ENCODE results near the gene KIF13A.
A peak's percentile ranks its signal among the peaks of the same experiment; 100 is the strongest.
"Not testable (repeated sequence)": the region's sequence is repeated elsewhere in the genome, so short reads cannot be mapped to it uniquely, and the experiment has no call there.

The KIF13A gene

DNA sequence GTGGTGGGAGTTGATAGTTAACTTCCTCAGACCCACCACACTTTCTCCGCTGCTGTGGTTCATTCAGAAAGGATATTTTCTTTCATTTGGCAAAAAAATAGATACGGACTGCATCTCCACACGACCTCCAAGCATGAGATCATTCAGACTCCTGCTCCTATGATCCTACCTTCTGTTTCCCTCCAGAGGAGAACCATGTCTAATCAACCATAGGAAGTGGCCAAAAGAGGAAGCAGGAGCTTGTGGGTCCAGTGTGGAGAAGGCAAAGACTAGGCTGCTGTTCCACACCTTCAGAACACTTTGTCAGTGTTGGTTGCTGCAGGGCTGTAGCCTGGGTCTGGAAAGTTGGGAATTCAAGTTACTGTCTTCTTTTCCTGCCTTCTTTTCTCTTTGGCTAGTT is 10.6 kb upstream of the KIF13A start:
- no peak for DNase-seq

DNA sequence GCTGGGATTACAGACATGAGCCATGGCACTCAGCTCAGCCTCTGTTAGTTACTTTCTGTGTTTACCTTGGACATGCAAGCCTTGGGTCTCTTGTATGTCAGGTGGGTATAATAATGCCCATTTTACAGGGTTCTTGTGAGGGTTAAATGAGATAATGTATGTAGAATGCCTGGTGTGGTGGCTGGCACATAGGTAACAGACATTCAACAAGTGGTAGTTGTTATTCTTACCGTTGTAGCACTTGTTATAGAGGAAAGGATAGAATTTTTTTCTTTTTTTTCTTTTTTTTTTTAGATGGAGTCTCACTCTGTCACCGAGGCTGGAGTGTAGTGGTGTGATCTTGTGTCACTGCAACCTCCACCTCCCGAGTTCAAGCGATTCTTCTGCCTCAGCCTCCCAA is 8.0 kb upstream of the KIF13A start:
- no peak for DNase-seq

DNA sequence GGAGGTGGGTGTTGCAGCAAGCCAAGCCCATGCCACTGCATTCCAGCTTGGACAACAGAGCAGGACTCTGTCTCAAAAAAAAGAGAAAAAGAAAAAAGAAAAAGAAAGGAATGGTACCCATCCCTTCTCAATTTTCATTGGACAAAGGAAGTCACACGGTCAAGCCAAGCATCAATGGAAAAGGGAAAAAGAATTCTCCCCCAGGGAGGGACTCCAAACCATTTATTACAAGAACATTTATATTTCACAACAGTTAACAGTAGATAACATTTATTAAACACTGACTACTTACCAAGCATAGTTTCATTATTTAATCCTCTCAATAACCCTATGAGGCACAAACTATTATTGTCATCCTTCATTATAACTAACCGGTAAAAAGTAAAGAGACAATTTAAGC is 6.6 kb upstream of the KIF13A start:
- no peak for DNase-seq

DNA sequence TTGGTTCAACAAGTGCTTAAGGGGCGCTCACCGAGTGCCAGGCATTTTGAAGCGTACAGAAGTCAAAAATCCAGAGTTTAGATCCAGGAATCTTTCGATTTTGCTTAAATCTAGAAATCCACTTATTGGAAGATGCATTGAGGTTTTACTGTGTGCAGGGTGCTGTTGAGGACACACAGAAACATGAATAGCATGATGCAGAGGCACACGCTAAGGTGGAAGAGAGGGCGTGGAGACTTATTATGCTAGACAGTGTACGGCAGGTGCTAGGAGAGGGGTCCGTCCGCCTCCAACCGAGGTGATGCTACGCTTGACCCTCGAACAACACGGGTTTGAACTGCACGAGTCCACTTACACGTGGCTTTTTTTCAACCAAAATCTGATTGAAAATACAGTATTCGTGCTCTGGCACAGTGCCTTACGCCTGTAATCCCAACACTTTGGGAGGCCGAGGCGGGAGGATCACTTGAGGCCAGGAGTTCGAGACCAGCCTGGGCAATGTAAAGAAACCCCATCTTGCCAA is 1.0 kb upstream of the KIF13A start:
- DNase-seq = no peak

DNA sequence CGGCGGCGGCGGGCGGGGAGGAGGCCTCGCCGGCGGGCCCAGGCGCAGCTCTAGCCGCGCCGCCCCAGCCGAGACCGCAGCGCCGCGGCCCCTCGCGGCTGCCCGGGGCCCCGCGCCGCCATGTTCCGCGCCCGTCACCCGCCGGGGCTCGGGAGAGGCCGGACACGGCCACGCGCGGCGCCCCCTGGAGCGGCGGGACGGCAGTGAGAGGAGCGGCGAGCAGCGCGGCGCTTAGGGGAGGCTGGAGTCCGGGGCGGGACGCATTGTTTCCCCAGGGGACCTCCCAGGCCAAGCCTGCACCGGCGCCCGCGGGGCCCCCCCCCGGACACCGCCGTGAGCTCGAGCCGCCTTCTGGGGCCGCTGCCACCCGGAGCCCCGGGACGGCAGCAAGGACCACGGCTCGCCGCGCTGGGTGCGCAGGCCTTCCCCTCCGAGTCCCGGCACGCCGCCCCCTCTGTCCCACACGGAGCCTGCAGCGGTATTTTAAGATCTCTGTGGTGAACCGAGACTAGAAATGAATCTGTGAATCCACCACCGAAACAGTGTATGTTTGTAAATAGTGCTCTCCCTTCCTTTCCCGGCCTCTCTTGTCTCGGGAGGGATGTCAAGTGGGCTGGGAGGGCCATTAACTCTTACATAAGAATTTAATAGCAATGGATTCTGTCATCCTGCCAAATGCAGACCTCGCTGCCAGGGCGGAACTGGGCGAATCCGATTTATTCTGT is 424 bp upstream of the KIF13A start:
- peak; percentile 82 for DNase-seq

DNA sequence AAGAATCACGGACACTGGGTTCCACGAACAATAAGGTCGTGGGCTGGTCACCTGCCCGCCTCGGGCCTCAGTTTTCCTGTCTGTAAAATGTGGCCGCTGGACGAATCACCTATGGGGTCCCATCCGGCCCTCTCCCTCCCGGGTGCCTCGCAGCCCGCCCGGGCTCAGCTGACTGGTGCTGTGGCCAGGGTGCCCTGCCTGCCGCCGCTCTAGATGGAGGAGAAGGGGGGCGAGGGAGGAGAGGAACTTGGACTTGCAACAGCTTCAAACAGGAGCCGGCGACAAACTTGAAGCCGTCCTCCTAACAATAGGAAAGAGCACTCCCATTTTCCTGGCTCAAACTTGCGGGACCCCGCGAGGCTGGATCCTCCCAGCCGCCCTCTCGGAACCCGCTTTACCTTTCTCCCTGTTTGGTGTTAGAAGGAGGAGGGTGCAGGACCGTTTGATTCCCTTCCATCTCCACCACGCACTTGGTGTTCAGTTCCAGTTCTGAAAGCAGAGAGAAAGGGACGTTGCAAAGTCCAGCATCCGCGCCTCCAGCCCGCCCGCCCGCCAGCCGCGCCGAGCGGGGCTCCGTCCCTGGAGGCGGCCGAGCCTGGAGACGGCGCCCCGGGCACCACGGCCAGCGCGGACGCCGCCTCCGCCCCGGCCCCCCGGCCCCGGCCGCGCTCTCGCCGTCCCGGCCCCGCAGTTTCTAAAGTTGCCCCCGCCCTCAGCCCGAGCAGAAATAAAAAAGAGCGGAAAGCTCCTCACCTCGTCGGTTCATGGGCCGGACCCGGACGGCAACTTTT is 584 bp downstream of the KIF13A start:
- peak; percentile 74 for DNase-seq

DNA sequence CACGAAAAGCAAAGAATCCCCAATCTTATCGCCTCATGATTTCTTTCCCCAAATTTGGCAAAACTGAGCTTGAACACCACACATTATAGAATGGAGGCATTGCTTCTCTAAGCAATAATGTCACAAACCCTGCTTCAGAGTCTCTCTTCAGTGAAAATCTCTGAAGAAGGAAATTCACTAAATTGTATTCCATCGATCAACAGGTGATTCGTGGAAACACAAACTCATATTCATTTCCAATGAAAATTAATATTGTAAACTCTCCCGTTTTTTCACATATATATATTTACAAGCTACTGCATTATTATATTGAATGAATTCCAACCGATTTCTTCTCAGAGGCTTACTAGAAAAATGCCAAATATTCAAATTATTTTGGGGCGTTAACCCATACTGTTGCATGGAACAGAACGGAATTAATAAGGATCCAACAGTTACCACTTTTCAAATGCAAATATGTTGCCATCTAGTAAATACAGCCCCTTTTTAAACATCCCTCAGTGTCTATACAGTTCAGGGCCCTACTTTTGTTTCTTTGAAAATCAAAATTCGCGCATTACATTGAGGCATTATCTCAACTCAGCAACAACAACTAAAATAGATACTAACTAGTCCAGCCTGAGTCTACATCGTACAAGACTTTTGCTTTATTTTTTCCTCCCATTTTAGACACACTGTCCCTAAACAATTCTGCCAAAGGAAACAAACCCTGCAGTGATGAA is 1.3 kb downstream of the KIF13A start:
- DNase-seq = no peak

DNA sequence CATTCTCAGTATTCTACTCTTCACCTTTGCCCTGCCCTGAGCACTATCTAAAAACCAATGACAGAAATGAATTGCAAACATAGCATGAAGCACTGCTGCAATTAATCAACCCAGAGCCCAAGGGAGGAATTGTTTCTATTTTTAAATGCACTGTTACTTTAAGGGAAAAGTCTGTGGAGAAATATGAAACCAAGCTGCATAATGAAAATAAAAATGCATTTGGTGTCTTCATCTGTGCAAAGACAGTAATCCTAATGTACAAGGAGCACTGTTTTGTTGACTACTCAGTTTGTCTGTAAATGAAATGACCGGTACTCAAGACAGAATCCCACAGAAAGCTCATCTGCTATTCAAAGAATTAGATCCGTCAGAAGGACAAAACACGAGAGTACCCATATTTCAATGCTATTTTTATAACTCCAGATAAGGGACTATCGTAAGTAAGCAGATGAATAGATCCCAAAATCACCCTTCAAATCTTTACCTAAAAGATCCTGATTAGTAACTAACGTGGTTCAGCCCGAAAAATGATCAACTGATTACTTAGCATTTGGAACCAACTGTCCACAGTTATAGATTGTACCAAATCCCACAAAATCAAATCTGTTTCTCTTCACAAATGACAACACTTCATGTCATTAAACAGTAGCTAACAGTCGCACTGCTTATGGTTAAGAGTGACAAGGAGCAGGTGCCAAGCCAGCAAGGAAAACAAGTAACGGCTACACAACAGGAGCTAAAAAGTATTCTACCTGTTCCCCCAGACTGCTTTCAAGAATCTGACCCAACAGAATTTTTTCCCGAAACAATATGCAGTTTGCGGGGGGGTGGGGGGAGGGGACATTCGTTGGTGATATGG is 2.4 kb downstream of the KIF13A start:
- DNase-seq = no peak

DNA sequence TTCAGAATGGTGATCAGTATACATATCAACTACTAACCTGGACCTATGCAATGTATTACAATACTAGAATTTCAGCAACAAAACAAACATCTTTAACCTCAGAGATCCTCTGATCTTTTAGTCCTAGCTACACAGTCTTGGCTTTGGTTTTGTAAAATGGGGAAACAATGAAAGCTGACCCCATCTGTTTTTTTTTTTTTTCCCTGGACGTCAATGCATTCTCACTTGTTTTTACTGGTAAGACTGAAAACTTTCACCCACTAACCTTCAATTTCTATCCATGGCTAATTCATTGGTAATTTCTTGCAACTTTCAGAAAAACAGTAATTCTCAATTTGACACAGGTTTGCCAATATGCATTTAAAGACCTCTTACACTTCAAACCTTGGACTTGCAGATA is 3.0 kb downstream of the KIF13A start:
- no peak for DNase-seq

DNA sequence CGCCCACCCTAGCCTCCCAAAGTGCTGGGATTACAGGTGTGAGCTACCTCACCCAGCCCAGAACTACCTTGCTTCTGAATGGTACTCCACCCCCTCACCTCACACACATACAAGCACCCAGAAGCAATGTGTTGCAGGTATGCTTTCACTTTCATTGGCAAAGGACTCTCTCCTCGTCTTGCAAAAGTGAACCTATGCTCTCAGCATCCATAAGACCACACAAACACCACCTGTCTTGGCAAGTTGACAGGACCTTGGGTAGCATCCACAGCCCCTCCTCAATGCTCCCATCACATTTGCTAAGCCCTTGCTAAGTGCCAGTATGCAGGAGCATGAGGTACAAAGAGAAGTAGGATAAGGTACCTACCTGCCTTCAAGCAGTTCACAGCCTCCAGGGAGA is 3.7 kb downstream of the KIF13A start:
- no peak for DNase-seq

DNA sequence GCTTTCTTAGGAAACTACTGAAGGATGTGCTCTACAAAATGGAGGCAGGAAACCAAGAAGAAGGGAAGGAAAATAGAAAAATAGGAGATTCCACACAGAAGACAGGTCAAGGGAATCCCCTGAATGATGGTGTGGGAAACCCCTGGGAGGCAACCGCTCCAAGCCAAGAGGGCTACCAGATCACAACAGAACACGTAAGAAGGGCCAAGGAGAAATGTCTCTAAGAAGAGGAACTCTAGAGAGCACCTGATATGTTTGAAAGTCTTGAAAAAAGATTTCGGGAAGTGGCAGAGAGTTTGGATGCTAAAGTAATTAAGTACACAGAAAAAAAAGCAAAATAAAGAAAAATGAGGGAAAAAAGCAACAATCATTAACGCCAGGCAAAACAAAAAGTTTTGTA is 7.1 kb downstream of the KIF13A start:
- DNase-seq = no peak

DNA sequence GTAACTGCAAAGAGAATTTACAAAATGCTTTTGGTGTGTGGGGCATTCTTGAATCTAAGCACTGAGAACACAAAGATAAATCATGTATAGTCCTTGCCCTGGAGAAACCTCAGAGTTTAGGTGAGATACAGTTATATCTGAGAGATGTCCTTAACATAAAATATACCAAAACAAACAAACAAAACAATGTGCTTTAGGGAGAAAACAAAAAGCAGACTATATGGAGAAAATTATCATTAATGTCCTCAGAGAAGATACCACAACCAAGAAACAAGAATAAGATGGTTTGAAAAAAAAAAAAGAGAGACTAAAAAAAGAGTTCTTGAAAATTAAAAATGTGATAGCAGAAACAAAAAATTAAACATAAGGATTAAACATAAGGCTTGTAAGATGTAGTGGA is 8.0 kb downstream of the KIF13A start:
- DNase-seq = no peak

DNA sequence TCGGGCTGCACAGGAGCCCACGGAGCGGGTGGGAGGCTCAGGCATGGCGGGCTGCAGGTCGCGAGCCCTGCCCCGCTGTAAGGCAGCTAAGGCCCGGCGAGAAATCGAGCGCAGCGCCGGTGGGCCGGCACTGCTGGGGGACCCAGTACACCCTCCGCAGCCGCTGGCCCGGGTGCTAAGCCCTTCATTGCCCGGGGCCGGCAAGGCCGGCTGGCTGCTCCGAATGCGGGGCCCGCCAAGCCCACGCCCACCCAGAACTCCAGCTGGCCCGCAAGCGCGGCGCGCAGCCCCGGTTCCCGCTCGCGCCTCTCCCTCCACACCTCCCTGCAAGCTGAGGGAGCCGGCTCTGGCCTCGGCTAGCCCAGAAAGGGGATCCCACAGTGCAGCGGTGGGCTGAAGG is 11.2 kb downstream of the KIF13A start:
- not testable (repeated sequence) for DNase-seq

DNA sequence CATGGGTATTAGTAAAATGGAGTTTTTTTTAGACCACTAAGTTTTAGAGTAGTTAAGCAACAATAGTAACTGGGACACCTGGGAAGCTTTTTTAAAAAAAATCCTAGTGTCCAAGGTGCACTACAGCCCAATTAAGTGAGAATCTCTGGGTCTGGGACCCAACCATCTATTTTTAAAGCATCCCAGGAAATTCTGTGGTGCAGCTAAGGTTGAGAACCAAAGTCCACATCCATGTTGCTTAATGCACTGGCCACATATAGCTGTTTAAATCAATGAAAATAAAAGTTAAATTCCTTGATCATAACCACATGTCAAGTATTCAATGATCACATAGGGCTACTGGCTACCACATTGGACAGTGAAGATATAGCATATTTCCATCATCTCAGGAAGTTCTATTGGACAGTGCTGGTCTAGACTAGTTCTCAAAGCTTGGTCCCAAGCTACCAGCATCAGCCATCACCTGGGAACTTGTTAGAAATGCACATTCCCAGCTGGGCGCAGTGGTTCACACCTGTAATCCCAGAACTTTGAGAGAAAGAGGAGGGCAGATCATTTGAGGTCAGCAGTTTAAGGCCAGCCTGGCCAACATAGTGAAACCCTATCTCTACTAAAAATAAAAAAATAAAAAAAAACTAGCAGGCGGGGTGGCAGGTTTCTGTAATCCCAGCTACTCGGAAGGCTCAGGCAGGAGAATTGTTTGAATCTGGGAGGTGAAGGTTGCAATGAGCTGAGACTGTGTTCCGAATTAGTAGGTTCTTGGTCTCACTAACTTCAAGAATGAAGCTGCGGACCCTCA is 12.7 kb downstream of the KIF13A start:
- DNase-seq = no peak

DNA sequence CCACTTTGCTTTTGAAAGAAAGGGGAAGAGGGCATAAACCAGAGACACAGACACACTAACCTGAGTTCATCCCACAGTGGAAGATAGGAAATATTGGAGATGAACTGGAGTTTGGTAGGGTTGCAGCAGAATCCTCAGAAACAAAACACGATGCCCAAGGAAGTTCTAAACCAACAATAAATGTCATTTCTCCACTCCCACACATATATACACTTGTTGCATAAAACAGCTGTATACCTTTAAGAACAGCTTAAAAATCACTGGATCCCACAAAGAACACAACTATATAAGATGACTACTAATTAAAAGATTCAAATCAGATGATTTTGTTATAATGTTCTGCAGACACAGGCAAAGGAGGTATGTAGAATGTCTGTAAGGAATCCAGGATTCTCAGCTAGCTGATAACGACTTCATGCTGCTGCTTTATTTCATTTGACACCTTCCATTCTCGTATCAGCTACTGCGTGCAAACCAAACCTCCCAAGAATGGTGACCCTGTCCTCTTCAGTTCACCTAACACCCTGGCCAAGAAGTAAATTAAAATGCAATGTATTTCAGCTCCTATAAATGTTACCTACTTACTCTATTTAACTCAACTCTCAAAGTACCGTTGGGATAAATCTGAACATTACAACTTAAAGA is 14.3 kb downstream of the KIF13A start:
- no peak for DNase-seq

DNA sequence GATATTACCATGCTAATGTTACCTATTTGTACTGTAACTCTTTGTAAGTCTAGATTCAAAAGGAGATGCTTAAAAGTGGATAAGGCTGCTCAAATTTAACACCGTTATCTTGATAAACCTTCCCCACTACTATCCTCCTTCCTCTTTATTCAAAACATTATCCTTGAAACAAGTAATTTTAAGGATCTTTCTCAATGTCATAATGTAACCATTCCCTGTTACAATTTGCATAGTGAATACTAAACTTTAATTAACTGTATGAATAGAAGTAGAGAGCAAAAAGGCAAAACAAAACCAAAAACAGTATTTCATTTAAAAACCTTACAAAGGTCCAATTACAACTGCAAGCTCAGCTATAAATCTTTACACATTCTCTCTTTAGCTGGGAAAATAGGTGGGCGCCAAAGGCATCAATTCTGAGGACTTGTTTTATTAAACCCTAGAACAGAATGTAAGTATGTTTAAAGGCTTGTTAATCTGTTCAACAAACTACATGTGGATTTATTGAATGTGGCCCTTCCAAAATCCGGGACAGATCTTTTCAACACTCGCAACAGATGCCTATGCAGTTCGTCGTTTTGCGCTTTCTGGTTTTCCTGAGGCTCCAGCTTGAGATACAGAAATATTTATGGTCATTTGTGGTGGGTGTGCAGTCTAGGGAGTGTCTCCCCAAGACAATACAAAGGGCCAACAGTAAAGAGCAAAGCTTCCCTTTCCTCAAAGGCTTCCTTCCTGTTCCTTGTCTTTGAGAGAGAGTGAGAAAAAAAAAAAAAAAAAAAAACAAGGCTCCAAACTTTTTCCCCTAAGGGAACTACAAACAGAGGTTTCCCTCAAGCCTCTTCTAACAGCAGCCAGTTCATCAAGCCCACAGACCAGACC is 15.1 kb downstream of the KIF13A start:
- DNase-seq = no peak

DNA sequence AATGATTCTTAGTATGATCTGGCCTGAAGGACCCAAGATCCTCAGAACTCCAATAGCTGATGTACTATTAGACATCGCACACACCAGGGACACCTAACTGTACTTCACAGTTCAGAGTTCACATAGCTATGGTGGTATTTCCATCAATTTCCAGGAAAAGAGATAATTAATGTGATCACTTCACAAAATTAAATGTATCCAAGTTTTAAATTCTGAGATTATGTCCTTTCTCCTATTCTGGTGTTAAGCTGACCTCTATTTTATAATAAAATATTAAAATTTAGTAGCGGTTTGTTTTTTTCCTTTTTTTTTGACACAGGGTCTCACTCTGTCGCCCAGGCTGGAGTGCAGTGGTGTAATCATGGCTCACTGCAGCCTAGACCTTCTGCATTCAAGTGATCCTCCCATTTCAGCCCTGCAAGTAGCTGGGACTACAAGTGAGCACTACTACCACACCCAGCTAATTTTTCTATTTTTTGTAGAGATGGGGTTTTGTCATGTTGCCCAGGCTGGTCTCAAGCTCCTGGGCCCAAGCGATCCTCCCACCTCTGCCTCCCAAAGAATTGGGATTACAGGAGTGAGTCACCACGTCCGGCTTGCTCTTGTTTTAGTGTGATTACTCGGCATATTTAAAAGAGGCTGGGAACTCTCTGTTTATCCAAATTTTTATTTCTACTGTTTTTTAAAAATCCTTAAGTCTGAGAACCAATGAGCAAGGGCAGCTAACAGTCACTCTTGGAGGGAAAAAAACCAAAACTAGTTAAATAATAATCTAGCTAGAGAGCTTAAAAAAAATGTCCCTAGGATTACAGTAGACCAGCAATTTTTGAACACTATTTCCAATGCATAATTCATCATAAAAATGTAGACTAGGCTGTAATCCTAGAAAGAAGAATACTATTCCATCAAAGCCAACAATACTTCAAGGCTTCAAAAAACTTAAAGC is 16.0 kb downstream of the KIF13A start:
- DNase-seq = no peak

DNA sequence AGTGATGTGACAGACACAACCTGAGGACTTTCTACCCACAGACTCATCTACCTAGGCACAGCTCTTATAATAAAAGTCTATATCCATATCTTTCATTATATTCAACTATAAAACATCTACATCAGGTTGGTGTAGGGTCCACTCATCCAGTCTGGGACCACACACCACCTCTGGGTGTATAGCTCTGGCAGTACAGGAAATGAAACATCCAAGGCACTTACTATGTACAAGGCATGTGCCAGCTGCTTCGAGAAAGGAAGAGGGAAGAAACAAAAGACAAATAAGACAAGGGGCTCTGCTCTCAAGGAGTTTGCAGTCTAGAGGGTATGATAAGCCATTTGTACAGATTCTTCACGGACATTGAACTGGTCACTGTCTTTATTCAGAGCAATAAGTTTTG is 18.6 kb downstream of the KIF13A start:
- DNase-seq = no peak
